GM21786 (cell line): ENCODE data around the gene TRIP6.
A peak's percentile ranks its signal among the peaks of the same experiment; 100 is the strongest.

Experiments
- ATAC-seq: cut with Tn5 transposase; IDR thresholded peaks from one replicate; pipeline ENCODE4 v1.9.1; 2021; ENCODE audit not compliant: unreplicated experiment

Gene TRIP6

DNA sequence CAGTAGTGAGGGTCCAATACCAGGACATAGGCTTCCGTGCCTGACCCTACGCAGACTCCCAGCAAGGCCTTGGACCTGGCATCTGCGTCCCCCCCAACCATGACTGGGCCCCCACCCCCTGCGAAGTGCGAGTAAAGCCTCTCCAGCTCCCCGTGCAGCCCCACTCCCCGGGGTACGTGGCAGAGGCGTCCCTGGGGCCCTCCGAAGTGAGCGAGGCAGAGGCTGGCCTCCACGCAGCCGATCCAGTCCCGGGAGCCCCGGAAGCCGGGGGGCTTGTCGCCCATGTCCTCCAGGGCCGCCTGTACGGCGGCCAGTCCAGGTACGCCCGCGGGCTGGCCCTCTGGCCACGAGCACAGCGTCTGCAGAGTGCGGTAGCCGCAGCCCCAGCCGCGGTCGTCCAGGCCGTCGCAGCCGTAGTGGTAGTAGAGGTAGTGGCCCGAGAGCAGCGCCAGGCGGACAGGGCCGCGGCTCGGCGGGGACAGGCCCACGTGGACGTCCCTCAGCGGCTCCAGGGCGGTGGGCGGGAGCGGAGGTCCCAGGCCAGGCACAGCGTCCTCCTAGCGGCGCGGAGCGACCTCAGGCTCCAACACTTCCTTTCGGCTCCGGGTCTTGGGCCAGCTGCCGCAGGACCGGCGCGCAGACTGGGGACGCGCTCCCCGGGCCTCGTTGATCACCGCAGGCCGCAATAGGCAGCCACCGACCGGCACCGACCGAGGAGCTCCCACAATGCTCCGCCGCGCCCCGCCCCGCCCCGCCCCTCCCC is 22.0 kb downstream of the TRIP6 start, which contains the start of gene UFSP1:
UFSP1 (minus strand) TSS at position 728 of the 763 bp plus-strand sequence; CDS start at position 284, 444 bp downstream.
- ATAC-seq = peak; percentile 13

- no peak for ATAC-seq
These were observed 23.7 kb downstream of the TRIP6 start for GRCh38 chr7:100890653-100891567.

GRCh38 chr7:100891568-100892247 is 24.5 kb downstream of the TRIP6 start:
- no peak for ATAC-seq

GRCh38 chr7:100892364-100893317 is 25.5 kb downstream of the TRIP6 start:
- ATAC-seq = no peak

- no peak for ATAC-seq
These were observed 26.2 kb downstream of the TRIP6 start for GRCh38 chr7:100893318-100893895.

GRCh38 chr7:100893910-100894721 is 26.9 kb downstream of the TRIP6 start:
- no peak for ATAC-seq

- ATAC-seq = no peak
These were observed 27.9 kb downstream of the TRIP6 start for GRCh38 chr7:100894860-100895700.

DNA sequence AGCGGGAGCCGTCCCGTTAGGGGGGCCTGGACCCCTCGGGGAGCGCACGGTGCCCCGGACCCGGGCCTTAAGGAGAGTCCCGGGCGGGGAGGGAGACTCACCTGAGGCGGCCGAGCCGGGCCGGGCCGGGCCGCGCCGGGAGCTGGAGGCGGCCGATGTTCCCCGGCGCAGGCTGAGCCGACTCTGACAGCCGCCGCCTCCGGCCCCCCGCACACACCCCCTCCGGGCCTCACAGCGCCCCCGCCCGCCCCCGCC is 28.4 kb downstream of the TRIP6 start, which contains the start of gene ACHE:
ACHE (minus strand) TSS at position 188 of the 255 bp plus-strand sequence. CDS start 1,656 bp downstream, outside the sequence.
- no peak for ATAC-seq

DNA sequence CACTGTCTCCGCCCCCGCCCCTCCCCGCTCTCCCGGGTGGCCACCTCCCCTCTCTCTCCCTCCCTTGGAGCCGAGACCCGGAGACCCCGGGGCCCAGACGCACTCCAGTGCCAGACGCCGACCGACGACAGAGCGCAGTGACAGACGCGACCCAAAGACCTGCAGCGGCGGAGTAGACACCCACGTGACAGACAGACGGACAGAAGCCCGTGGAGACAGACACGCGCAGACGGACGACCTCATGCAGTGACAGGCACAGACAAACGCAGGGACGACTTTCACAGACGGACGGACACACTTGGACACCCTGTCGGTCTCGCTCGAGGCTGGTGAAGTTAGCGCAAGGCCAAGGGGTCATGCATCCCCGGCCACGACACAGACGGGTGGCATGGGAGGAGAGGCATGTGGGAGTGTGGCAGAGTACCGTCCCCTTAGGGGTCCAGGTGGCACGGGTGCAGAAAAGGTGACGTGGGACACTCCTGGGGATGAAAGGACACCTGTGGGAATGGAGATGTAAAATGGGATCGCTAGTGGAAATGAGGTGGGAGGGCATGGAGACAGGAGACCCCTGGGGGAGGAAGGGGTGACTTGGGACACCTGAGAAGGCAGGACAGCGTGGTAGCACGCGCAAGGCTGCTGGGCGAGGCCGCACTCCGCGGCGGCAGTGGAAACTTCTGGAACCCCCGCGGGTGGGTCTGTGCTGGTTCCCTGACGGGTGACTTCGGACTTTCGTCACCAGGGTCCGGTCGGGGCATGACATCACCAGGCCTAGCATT is 29.0 kb downstream of the TRIP6 start:
- ATAC-seq = no peak

DNA sequence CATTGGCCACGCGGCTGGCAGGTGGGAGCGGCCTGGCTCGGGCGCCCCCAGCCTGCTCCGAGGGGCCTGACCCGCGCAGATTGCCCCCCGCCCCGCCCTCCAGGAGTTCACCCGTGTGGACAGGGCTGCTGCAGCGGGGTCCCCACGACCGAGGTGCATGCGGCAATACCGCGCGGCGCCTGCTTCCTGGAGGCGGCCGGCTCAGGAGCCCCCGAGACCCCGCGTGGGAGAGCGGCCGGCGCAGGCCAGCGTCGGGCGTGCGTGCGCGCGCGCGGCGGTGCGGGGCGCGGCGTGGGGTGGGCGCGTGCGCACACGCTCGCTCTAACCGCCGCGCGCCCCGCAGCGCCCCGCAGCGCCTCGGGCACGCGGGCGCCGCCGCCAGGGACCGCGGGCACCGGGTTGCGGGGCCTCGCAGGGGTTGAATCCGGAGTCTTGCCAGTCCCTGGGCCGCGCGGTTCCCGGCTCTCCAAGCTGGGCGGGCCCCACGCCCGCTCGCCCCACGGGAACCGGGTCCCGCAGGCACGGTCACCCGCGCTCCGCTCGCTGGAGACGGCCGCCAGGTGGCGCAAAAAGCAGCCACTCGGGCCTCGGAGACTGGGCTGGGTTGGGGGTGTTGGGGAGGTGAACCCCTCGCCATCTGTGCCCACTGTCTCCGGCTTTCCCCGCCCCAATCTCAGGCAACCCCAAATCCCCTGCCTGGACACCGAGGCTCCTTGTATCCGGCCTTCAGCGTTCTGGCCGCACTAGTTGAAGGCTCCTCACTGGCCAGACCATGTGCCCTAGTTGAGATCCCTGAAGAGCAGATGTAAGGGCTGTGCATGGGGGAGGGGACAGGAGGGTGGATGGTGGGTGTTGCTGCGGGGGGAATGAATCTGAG is 29.8 kb downstream of the TRIP6 start:
- no peak for ATAC-seq

DNA sequence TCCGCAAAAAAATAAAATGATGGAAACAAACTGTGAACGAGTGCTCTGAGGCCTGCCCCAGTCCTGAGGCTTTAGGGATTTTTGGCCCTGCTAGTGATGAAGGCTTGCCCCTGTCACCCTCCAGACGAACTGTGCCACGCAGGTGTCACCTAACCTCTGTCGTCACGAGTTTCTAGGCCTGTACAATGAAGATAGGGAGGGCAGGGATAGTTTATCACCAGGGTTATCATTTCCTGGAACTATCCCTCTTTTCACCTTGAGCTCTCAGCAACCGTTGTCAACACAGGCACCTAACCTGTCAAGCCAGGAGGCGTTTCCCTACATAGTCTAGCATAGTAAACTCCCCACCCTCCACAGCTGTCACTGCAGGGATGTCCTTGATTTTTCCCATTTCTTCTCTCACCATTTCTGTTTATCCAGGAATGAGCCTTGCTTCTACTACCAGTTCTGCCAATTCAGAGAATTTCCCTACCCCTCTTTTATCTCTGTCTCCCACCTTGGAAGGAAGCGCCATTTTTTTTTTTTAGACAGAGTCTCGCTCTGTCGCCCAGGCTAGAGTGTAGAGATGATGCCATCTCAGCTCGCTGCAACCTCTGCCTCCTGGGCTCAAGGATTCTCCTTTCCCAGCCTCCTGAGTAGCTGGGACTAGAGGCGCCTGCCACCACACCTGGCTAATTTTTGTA is 30.7 kb downstream of the TRIP6 start:
- no peak for ATAC-seq

- no peak for ATAC-seq
These were observed 32.2 kb downstream of the TRIP6 start for GRCh38 chr7:100899432-100899831.

GRCh38 chr7:100900978-100901377 is 33.8 kb downstream of the TRIP6 start:
- ATAC-seq = no peak

DNA sequence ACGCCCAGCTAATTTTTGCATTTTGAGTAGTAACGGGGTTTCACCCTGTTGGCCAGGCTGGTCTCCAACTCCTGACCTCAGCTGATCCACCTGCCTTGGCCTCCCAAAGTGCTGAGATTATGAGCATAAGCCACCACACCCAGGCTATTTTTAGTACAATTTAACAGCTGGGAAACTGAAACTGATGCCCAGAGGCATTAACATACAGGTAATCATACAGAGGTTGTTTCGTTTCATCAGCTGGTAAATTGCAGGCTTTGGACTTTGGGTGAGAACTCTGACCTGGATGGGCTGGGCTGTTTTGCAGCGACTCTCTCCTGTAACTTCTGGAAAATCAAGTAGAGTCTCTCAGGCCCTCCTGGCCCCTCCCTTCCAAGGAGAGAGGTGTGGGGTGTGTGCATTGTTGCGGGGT is 34.7 kb downstream of the TRIP6 start:
- no peak for ATAC-seq

DNA sequence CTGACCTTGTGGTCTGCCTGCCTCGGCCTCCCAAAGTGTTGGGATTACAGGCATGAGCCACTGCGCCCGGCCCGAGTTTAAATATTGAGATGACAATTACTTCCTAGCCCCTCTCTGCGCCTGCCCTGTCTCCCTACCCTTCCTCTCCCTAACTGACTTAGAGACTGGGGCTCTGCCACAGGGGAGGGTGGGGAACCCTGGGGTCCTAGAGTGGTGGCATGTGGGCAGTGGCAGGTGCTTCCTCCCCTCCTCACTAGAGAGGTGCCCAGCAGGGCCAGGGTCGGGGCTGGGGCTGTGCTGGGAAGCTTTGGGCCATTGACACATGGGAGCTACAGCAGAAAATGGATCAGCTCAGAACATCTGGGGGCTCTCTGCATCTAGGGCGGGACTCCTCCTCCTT is 35.5 kb downstream of the TRIP6 start:
- no peak for ATAC-seq

DNA sequence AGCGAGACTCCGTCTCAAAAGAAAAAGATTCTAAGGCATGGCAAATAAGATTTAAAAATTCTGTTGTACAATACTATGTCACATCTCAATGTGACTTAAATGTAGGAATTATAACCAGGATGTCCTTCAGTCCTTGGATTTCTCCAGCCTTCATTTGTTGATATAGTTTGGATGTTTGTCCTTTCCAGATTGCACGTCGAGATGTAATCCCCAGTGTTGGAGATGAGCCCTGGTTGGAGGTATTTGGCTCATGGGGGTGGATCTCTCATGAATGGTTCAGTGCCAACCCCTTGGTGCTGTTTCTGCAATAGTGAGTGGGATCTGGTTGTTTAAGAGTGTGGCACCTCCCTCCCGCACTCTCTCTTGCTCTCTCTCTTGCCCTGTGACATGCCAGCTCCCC is 41.3 kb downstream of the TRIP6 start:
- ATAC-seq = no peak
